HG03135 (cell line): ENCODE data around the gene GCK.

Experiments
- ATAC-seq: cut with Tn5 transposase; IDR thresholded peaks from one replicate; pipeline ENCODE4 v1.9.1; 2021; ENCODE audit warnings: mild to moderate bottlenecking, moderate library complexity; ENCODE audit not compliant: unreplicated experiment

GCK gene

GRCh38 chr7:44123190-44124003, 65.8 kb downstream of the GCK start, which contains the start of gene POLD2:
Gene POLD2 (minus strand): TSS chr7:44123548. CDS start chr7:44122053, 1,495 bp downstream.
- ATAC-seq = peak; percentile 98

GRCh38 chr7:44122529-44122928, 66.7 kb downstream of the GCK start:
- no peak for ATAC-seq

- no peak for ATAC-seq
Observed at GRCh38 chr7:44121761-44122420, 67.3 kb downstream of the GCK start.

GRCh38 chr7:44120395-44120794, 68.8 kb downstream of the GCK start:
- no peak for ATAC-seq

GRCh38 chr7:44119829-44120380, 69.3 kb downstream of the GCK start:
- ATAC-seq = no peak

- ATAC-seq = no peak
Observed at GRCh38 chr7:44117801-44118429, 71.3 kb downstream of the GCK start.

GRCh38 chr7:44116789-44117666, 72.2 kb downstream of the GCK start:
- no peak for ATAC-seq

GRCh38 chr7:44116087-44116788, 73.0 kb downstream of the GCK start:
- ATAC-seq = no peak

GRCh38 chr7:44114586-44115310, 74.5 kb downstream of the GCK start:
- ATAC-seq = no peak

- no peak for ATAC-seq
Observed at GRCh38 chr7:44113764-44114354, 75.4 kb downstream of the GCK start.

- no peak for ATAC-seq
Observed at GRCh38 chr7:44112997-44113763, 76.1 kb downstream of the GCK start.

GRCh38 chr7:44112231-44112996, 76.8 kb downstream of the GCK start:
- no peak for ATAC-seq

GRCh38 chr7:44111761-44112160, 77.5 kb downstream of the GCK start:
- ATAC-seq = no peak

- no peak for ATAC-seq
Observed at GRCh38 chr7:44110719-44111635, 78.3 kb downstream of the GCK start.

- no peak for ATAC-seq
Observed at GRCh38 chr7:44109991-44110390, 79.2 kb downstream of the GCK start.
